Thymus (tissue), 11 donors: Measurements from ENCODE around the gene SIAH3. TPM values are rescaled to one million over a fixed set of nuclear protein-coding genes. Genes with fewer than 3 reads are reported as not detected.

Experiments
- DNase-seq, 9 donors: peaks; one replicate each; pipeline ENCODE4 v3.0.0-alpha.2; 2013; ENCODE audit warnings: low spot score in 9 of 9, low read depth in 6 of 9, missing footprints in 1 of 9
- H3K27ac ChIP-seq, 2 donors: one replicate each; pipeline ENCODE4 v1.5.1; 2013; ENCODE audit warnings: control low read depth in 1 of 2, low read depth in 1 of 2, low read length in 1 of 2, mild to moderate bottlenecking in 1 of 2, moderate library complexity in 1 of 2
- H3K27me3 ChIP-seq, 2 donors: one replicate each; pipeline ENCODE4 v1.5.1; 2013; ENCODE audit warnings: low read length in 1 of 2; ENCODE audit not compliant: control insufficient read depth in 2 of 2, insufficient read depth in 1 of 2
- H3K36me3 ChIP-seq, 2 donors: one replicate each; pipeline ENCODE4 v1.5.1; 2013; ENCODE audit warnings: low read length in 1 of 2, mild to moderate bottlenecking in 1 of 2, moderate library complexity in 1 of 2; ENCODE audit not compliant: control insufficient read depth in 2 of 2, insufficient read depth in 2 of 2
- H3K4me1 ChIP-seq, 2 donors: one replicate each; pipeline ENCODE4 v1.5.1; 2013; ENCODE audit warnings: low read length in 2 of 2; ENCODE audit not compliant: control insufficient read depth in 2 of 2, insufficient read depth in 2 of 2
- H3K4me3 ChIP-seq, 2 donors: one replicate each; pipeline ENCODE4 v1.5.1; 2013; ENCODE audit warnings: low read length in 2 of 2, control low read depth in 1 of 2, mild to moderate bottlenecking in 1 of 2
- H3K9me3 ChIP-seq, 2 donors: one replicate each; pipeline ENCODE4 v1.5.1; 2013; ENCODE audit warnings: low read length in 1 of 2, mild to moderate bottlenecking in 1 of 2; ENCODE audit not compliant: control insufficient read depth in 2 of 2, insufficient read depth in 1 of 2
- WGBS: extraction: QIAGEN DNeasy Blood & Tissue Kit; methylation state at CpG from one replicate; pipeline ENCODE4 v1.1.7; 2013; 5-methylcytosine and 5-hydroxymethylcytosine counted together
- polyA plus RNA-seq: library from polyadenylated mRNA; stranded (reverse); fragments of 200-250 nt; gene quantifications from one replicate; pipeline ENCODE4 v1.2.3, GENCODE V29; 2013
- total RNA-seq: library from RNA; stranded (reverse); fragments of 120-200 nt; gene quantifications from one replicate; pipeline ENCODE4 v1.2.4, GENCODE V29; 2013
- donor health status: healthy.

Gene SIAH3
- total and polyA plus RNA-seq, 2 donors = 0.07 to 0.14 TPM

DNA sequence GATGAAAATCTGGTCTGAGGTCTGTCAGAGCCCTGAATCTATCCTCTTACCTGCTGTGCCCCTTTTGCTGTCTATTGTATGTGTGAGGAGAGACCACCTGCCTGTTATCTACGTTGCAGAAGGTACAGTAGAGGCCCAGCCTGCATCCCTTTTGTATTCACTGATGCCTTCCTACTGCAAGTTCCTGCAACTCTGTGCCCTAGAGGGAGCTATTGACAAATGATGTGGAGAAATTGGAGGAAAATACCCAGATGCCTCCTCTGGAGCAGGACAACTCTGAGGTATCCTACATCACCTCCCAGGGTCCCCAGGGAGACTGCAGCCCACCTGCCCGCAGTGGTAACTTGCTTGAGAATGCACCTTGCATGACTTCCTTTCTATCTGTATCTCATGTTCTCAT is 33.7 kb downstream of the SIAH3 start:
- Histone ChIP-seq H3K27me3 (no peaks in the 10 kb centered on the region), H3K4me3 (no peak overlapping the region)

DNA sequence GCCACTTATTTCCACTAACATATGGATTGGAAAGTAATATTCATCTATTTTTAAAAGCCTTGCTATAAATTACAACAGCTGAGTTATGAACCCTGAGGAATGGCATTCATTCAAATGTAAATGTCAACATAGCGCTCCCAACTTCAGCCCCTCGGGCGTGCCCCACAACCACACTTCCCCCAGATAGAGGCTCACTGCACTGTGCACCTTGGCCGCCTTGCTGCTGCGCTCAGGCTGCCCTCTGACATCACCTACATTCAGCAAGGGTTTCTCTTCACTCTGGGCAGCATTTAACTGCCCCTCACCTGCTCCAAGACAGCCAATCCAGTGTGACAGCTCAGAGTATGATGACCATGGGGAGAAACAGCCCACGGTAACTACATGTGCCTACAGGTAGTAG is 35.1 kb downstream of the SIAH3 start:
- H3K27me3 ChIP-seq = no peaks in the 10 kb centered on the region
- WGBS = 88% methylated on average over 6 of the region's 6 CpGs
- H3K36me3 ChIP-seq = no peaks in the 10 kb centered on the region
- H3K4me1 ChIP-seq = no peaks in the 10 kb centered on the region
- H3K4me3 ChIP-seq = no peak overlapping the region
- no peaks in the 10 kb centered on the region for H3K9me3 ChIP-seq
- no peak for DNase-seq
- H3K27ac ChIP-seq = no peak overlapping the region

More for the DNA sequence above, 33.7 kb downstream of the SIAH3 start:
- no peaks in the 10 kb centered on the region for H3K9me3 ChIP-seq
- no peak for DNase-seq
- H3K27ac ChIP-seq = no peak overlapping the region
- WGBS = 91% methylated on average over 2 of the region's 2 CpGs
- no peaks in the 10 kb centered on the region for H3K4me1 ChIP-seq
- no peaks in the 10 kb centered on the region for H3K36me3 ChIP-seq

DNA sequence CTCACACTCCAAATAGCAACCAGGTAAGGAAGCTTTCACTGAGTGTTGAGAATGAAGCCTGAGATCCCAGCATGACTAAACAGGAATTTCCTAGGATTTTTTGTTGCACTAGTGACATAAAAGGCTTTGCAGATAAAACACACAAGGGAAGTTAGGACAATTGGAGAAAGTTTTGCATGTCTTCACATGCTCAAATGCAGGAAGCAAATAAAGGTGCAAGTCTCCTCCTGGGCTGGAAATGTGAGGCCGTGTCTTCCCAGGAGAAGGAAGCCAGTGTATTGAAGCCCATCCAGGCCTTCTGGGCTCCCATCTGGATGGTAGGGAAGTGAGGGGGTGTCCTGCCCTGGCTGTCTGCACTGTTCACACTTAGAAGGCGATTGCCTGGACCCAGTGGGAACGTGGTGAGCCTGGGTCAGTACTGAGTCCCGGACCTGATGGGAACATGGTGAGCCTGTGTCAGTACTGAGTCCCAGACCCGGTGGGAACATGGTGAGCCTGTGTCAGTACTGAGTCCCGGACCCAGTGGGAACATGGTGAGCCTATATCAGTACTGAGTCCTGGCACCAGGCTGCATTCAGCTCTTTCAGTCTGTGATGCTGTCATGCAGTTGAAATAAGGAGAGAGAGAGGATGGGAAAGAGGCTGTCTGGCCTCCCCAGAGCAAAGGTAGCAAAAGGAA is 38.7 kb downstream of the SIAH3 start:
- Histone ChIP-seq H3K27me3 (no peaks in the 10 kb centered on the region), H3K27ac (no peak overlapping the region), H3K9me3 (no peaks in the 10 kb centered on the region), H3K4me1 (no peaks in the 10 kb centered on the region), H3K4me3 (no peak overlapping the region), H3K36me3 (no peaks in the 10 kb centered on the region)
- WGBS = 97% methylated on average over 6 of the region's 6 CpGs
- DNase-seq = no peak

DNA sequence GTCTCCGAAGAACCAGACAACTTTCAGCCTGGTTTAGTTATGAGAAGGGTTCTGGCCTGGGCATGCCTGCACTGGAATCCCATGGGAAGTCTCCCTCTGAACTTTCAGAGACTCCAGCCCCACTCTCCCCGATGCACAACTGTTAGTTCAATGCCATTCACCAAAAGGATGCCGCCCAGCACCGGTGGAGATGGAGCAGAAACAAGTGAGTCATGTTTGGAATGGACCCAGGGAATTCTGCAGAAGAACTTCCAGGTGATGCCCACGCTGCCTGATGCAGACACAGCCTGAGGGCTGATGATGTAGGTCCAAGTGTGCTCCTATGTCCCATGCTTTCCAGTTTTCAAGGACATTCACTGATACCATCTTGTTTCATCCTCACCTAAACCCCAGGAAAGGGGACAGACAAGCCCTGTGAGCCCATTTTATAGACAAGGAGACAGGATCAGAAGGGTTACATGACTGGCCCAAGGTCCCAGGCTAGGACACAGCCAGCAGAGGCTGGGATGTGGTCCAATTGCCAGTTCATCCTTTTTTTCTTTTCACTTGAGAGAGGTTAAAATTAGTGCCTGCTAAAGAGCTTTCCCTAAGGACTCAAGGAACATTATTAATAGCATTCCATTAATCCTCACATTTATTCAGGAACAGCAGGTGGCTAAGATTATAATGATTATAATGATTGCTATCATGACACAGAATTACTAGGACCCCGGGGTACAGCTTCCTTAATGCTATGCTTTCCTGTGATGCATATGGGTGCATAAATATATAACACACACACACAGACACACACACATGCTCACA is 39.5 kb downstream of the SIAH3 start:
- Histone ChIP-seq H3K27me3 (no peaks in the 10 kb centered on the region), H3K27ac (no peak overlapping the region), H3K4me1 (no peaks in the 10 kb centered on the region), H3K36me3 (no peaks in the 10 kb centered on the region), H3K4me3 (no peak overlapping the region), H3K9me3 (no peaks in the 10 kb centered on the region)
- DNase-seq = no peak
- WGBS = 94% methylated on average over 6 of the region's 6 CpGs

DNA sequence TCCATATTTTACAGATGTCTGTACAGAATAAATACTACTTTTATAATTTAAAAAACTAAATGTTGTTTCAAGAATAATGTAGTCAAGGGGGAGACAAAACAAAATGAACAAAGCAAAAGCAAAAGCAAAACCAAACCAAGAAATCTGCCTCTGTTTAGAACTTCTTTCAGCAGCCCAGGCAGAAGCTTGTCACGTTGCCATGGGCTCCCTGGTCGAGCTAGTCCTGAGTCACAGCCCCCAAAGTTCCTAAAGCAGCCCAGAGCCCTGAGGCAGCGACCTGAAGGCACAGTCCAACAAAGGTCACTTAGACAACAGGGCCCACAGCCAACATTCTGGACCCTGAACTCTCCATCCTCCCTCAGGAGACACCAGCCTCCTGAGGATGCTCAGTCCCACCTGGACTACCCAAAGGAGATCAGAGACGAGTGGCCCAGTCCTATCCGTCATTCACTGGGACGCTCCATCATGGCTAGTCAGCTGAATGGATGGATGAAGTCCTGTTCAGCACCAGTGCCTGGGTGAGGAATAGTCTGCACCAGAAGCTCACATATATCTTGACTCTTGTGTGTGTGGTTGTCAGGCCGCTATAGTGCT is 41.7 kb downstream of the SIAH3 start:
- no peak for DNase-seq
- Histone ChIP-seq H3K36me3 (no peaks in the 10 kb centered on the region), H3K9me3 (no peaks in the 10 kb centered on the region), H3K27me3 (no peaks in the 10 kb centered on the region), H3K27ac (no peak overlapping the region), H3K4me3 (no peak overlapping the region), H3K4me1 (no peaks in the 10 kb centered on the region)
- 49% methylated on average over 7 of the region's 7 CpGs for WGBS

DNA sequence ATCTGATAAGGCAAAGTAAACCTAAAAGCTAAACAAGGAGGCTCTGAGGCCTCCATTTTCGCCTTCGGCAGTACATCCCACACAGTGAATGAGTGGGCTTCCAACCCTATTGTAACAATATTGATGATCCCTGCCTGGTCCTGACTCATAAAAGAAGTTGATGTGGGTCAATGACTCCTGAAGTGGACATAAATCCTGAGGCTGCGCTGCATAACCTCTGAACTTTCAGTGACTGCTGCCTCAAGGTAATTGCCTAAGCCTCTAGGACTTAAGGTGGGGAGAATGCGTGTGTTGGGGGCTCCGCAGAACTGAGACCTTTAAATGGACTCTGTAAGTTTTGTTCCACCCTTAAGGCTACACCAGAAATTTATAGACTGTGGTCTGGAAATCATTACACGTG is 42.6 kb downstream of the SIAH3 start:
- H3K27me3 ChIP-seq = no peaks in the 10 kb centered on the region
- WGBS = 89% methylated on average over 6 of the region's 6 CpGs
- H3K36me3 ChIP-seq = no peaks in the 10 kb centered on the region
- H3K4me3 ChIP-seq = no peak overlapping the region
- no peak for DNase-seq
- H3K27ac ChIP-seq = no peak overlapping the region
- no peaks in the 10 kb centered on the region for H3K9me3 ChIP-seq
- no peaks in the 10 kb centered on the region for H3K4me1 ChIP-seq

DNA sequence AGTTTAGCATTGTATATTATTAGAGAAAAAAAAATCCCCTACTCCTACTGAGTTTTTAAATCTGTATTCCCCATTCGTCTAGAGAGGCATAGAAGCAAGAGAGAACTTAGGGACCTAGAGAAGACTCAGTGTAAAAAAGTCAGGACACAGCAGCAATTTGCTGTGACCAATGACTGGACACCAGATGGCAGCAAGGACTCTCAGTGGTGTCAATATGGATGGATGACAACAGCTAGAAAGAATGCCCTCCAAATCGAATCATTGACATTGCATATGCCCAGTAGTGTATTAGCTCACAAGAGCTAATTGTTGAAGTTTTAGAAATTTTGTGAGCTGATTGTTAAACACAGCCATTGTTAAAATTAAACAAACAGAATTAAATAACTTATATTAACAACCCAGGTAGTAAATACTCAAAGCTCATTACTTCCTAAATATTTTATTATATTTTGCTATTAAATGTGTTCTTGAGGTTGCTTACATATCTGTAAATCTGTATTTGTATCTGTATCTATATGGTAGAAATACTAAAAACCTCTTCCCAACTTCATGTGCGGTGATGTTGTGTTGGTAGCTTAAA is 43.9 kb downstream of the SIAH3 start:
- H3K4me1 ChIP-seq = no peaks in the 10 kb centered on the region
- no peaks in the 10 kb centered on the region for H3K36me3 ChIP-seq
- H3K4me3 ChIP-seq = no peak overlapping the region
- H3K9me3 ChIP-seq = no peaks in the 10 kb centered on the region
- no peak for DNase-seq
- 81% methylated on average over 3 of the region's 3 CpGs for WGBS
- H3K27ac ChIP-seq = no peak overlapping the region
- no peaks in the 10 kb centered on the region for H3K27me3 ChIP-seq

DNA sequence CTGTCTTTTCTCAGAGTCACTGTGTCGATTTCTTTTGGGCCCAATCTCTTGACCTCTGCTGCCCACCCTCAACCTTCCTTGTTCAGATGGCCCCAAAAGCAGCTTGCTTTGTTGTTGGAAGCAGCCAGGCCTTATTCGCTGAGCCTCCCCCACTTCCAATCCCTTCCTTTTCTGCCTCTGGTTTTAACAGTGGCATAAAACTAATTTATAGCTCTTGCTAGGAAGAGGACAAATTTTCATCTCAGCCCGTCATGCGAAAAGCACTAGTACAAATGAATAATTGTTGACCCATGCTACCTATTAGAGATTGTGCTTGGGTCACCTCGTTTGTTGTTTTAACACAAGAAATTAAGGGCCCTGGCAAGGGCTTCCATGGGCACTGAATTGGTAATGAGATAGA is 51.1 kb downstream of the SIAH3 start:
- no peaks in the 10 kb centered on the region for H3K4me1 ChIP-seq
- WGBS = 86% methylated on average over 5 of the region's 5 CpGs
- H3K27me3 ChIP-seq = no peaks in the 10 kb centered on the region
- DNase-seq = no peak
- H3K4me3 ChIP-seq = no peak overlapping the region
- H3K27ac ChIP-seq = no peak overlapping the region
- H3K36me3 ChIP-seq = no peaks in the 10 kb centered on the region
- no peaks in the 10 kb centered on the region for H3K9me3 ChIP-seq

DNA sequence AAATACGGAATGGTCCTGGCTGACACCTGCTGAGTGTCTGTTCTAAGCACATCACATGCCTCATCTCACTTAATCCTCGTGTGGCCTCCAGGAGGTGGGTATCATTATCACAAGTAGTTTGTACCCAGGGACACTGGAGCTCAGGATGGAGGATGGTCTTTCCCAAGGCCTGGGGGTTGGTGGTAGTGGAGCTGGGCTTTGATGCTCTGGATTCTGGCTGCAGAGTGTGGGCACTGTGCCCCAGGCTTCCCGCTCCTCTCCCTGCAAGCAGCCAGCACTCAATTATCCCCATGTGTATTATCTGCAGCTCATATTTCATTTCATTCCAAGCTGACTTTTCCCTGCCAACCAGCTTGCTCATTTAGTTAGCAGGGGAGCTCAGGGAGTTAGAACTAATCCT is 52.1 kb downstream of the SIAH3 start:
- Histone ChIP-seq H3K27ac (no peak overlapping the region), H3K36me3 (no peaks in the 10 kb centered on the region), H3K9me3 (no peaks in the 10 kb centered on the region), H3K4me1 (no peaks in the 10 kb centered on the region), H3K27me3 (no peaks in the 10 kb centered on the region), H3K4me3 (no peak overlapping the region)
- DNase-seq = no peak
- 95% methylated on average over 3 of the region's 3 CpGs for WGBS
